ENCODE data around the gene GCGR. TPM values are rescaled to one million over a fixed set of nuclear protein-coding genes. Genes with fewer than 3 reads are reported as not detected.

The GCGR gene
- total RNA-seq, 2 donors from 2014 or later: not detected

DNA sequence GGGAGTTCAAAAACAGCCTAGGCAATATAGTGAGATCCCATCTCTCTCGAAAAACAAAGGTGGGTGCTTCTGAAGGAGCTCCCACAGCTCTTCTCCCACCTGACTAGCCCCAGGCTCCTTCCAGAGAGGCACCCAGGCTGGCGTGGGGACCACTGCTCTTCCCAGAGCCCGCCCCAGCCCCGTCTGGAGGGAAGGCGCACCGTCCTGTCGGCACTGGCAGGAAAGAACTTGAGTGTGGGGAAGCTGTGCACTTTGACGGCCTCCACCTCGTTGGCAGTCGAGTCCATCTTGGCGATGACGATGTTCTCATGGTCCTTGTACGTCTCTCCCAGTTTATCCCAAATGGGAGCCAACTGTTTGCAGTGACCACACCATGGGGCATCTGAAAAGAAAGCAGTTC is 41.4 kb downstream of the GCGR start:
- H3K27me3 ChIP-seq: no peaks in the 10 kb centered on the region
- H3K9me3 ChIP-seq: no peaks in the 10 kb centered on the region
- no peak for DNase-seq (ENCODE audit: low spot score)
- H3K4me3 ChIP-seq: no peak overlapping the region
- peaks cover 0 to 7% of the 10 kb centered on the region in 2 donors for H3K4me1 ChIP-seq
- no peak overlapping the region for H3K27ac ChIP-seq
- H3K36me3 ChIP-seq: peaks cover 62% of the 10 kb centered on the region
- TF ChIP-seq, protein P1, sequence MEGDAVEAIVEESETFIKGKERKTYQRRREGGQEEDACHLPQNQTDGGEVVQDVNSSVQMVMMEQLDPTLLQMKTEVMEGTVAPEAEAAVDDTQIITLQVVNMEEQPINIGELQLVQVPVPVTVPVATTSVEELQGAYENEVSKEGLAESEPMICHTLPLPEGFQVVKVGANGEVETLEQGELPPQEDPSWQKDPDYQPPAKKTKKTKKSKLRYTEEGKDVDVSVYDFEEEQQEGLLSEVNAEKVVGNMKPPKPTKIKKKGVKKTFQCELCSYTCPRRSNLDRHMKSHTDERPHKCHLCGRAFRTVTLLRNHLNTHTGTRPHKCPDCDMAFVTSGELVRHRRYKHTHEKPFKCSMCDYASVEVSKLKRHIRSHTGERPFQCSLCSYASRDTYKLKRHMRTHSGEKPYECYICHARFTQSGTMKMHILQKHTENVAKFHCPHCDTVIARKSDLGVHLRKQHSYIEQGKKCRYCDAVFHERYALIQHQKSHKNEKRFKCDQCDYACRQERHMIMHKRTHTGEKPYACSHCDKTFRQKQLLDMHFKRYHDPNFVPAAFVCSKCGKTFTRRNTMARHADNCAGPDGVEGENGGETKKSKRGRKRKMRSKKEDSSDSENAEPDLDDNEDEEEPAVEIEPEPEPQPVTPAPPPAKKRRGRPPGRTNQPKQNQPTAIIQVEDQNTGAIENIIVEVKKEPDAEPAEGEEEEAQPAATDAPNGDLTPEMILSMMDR (IDR thresholded peaks at IDR 0.05): no peak

DNA sequence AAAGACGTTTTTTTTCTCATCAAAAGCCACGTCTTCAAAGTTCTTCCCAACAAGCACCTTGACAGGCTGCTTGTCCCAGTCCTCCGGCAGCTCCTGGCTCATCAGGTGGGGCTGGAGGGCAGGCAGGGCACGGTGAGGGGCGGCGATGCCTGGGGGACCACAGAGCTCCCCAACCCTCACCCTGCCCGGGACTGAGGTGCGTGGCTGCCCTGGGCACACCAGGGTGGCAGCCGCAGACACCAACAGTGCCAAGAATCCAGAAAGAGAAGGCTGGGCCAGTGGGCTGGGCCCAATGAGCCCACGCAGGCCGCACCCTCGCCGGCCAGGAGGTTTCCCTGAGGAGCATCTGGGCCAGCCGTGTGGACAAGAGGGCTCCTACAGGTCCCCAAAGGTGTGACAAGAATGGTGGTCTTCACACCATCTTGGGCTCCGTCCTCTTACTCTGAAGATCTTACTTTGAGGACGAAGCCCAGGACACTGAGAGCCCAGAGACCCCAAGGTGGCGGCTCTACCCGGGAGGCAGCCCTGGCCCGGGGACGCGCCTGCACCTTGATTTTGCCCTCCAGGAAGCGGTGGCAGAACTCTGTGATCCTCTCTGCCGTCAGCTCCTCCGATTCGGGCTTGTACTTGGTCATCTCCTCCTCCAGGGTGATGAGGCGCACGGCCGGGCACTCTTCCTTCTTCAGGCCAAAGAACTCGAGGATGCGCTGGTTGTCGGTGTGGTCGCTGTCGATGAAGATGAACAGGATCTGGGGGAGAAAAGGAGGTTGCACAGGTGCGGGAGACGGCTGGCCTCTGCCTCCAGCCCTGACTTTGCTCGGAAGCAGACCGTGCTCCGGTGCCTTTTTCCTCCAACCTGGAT is 42.2 kb downstream of the GCGR start:
- H3K27ac ChIP-seq: no peak overlapping the region
- TF ChIP-seq, protein P1 (IDR thresholded peaks at IDR 0.05): no peak
- H3K4me3 ChIP-seq: no peak overlapping the region
- H3K36me3 ChIP-seq: peaks cover 65% of the 10 kb centered on the region
- DNase-seq (ENCODE audit: low spot score): no peak
- H3K4me1 ChIP-seq: peaks cover 0 to 4% of the 10 kb centered on the region in 2 donors
- no peaks in the 10 kb centered on the region for H3K27me3 ChIP-seq
- no peaks in the 10 kb centered on the region for H3K9me3 ChIP-seq

DNA sequence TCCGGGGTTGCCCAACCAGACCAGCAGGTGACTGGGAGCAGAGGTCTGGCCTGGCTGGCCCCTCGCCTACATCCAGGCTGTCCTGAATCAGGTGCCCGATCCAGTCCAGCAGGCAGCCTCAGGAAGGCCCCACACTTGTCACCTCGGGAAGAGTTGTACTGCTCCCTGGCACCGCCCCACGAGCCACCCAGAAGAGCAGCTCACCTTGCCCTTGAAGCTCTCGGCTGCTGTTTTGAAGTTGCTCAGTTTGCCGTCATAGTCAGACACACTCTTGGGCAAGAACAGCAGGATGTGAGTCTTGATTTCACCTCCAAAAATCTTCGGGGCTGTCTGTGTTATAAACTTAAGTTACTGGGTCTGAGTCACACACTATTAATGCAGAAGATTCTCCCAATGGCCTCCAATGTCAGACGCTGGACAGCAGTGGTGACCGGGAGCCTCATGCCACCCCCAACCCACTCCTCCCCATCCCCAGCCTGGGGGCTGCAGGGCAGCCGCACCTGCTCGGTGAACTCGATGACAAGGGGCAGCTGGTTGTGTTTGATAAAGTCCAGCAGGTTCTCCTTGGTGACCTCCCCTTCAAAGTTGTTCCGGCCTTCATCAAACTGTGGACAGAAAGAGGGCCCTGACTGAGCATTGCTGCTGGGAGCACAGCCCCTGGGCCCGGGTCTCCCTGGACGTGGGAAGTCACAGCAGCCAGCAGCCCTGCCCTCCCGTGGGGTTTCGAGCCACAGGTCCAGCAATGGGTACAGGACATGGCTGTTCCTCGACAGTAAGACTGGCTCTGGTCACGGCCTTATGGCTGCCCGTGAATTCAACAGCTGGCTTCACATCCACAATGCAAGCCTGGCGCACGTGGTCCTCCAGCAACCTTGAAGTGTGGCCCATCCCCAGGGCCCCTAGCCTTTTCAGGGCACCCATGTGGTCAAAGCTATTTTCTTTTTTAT is 43.1 kb downstream of the GCGR start:
- no peak overlapping the region for H3K27ac ChIP-seq
- no peak overlapping the region for H3K4me3 ChIP-seq
- no peaks in the 10 kb centered on the region for H3K27me3 ChIP-seq
- no peaks in the 10 kb centered on the region for H3K9me3 ChIP-seq
- TF ChIP-seq, protein P1 (IDR thresholded peaks at IDR 0.05): no peak
- H3K36me3 ChIP-seq: peaks cover 74% of the 10 kb centered on the region
- H3K4me1 ChIP-seq: no peaks in the 10 kb centered on the region
- DNase-seq (ENCODE audit: low spot score): no peak

DNA sequence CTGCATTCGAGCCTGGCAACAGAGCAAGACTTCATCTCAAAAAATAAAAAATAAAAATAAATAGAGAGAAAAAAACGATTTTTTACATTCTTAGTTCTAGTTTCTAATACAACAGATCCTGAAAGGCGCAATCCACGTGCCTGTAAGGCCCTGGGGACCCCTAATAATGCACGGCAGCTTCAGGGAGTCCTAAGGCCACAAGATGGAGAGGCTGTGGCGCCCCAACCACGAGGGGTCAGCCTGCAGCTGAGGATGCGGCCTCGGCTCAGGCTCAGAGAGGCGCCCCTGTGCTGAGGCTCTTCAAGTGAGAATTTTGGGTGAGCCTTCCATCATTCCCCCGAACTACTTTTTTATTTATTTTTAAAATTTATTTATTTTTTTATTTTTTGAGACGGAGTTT is 45.5 kb downstream of the GCGR start:
- DNase-seq (ENCODE audit: low spot score): no peak
- H3K4me3 ChIP-seq: no peak overlapping the region
- H3K4me1 ChIP-seq: no peaks in the 10 kb centered on the region
- H3K27ac ChIP-seq: no peak overlapping the region
- H3K27me3 ChIP-seq: no peaks in the 10 kb centered on the region
- H3K9me3 ChIP-seq: no peaks in the 10 kb centered on the region
- peaks cover 84% of the 10 kb centered on the region for H3K36me3 ChIP-seq
- TF ChIP-seq, protein P1 (IDR thresholded peaks at IDR 0.05): no peak

DNA sequence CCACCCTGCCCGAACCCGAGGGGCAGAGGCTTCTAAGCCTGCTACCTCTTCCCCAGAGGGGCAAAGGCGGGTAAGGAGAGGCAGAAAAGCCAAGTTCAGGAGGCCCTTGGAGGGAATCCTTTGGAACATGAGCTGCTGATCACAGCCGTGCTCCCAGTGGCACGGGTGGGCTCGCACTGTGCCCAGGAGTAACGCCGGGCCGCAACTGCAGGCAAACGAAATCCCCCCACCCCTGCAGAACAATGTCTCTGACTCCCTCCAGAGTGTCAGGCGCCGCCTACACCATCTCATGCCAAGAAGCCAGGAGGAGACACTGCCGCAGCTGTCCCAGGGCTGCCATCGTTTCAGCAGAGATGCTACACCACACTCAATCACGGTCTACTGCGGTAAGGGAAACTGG is 47.5 kb downstream of the GCGR start:
- TF ChIP-seq, protein P1 (IDR thresholded peaks at IDR 0.05): no peak
- Histone ChIP-seq H3K36me3 (peaks cover 84% of the 10 kb centered on the region), H3K4me1 (peaks cover 0 to 11% of the 10 kb centered on the region in 2 donors), H3K9me3 (no peaks in the 10 kb centered on the region), H3K4me3 (no peak overlapping the region), H3K27me3 (no peaks in the 10 kb centered on the region), H3K27ac (no peak overlapping the region)
- no peak for DNase-seq (ENCODE audit: low spot score)
